NCI-H187 (cell line): Measurements from ENCODE around the gene PLAA.
A peak's percentile ranks its signal among the peaks of the same experiment; 100 is the strongest.

ENCODE experiments used
- DNase-seq, 2 experiments: peaks; one replicate each; lab custom pipeline; 2025; lab: John Stamatoyannopoulos, UW

The PLAA gene

DNA sequence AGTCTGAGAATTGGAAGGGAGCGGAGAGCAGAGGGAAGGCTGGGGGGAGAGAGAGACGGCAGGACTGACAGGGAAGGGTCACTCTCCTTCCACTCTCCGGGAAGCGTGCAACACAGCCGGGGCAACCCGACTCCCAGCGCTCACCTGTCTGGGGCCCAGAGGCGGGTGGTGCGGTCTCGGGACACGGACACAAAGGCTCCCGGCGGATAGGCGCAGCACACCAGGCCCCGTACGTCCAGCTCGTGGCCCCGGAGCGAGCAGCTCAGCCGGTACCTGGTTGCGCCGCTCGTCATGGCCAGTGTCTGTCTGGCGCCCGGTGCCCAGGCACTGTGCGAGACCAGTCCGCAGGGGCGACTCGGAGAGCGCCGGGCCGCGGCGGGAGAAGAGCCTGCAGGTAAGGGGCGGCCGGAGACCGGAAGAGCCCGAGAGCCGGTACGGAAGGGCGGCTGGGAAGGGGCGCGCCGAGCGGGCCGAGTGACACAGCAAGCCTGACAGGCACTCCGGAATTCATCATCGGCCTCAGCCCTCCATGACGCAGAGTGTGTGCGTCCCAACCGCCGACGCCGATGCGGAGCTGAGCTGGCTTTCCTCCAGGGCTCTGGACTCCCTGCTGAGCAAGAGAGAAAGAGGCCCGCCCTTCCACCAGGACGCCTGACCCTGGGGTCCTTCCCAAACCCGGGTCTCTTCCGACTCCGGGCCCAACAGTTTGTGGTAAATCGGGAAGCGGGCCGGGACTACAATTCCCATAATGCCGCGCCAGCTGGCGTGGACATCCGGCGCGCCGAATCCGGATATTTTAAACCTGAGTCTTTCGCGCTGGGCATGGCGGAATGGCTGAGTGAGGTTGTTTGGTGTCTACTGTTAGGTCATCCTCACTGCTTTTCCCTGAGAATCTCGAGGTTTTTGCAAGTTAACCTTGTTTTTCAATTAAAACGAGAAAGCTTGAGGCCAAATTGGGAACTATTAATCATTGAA, at the start of gene PLAA:
PLAA (minus strand) TSS at position 490 of the 975 bp plus-strand sequence; CDS start at position 293, 197 bp downstream.
- DNase-seq, result peak; percentile 80 to 88

DNA sequence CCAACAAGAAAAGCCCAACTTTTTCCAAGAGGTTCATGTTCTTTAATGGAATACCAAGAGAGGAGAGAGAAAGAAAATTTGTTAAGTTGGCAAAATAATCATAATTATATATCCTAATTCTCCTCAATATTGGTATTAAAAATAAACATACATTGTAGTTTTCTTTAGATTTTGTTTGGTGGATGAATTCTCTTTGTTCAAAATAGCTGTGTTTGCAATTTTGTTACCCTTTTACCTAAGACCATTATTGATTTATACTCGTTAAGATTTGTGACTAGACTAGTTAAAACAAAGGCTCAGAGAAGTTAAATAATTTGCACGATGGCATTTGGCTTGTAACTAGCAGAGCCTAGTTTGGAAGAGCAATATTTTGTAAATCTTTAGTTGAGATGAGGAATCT, 48.8 kb upstream of the PLAA start:
- no peak for DNase-seq

DNA sequence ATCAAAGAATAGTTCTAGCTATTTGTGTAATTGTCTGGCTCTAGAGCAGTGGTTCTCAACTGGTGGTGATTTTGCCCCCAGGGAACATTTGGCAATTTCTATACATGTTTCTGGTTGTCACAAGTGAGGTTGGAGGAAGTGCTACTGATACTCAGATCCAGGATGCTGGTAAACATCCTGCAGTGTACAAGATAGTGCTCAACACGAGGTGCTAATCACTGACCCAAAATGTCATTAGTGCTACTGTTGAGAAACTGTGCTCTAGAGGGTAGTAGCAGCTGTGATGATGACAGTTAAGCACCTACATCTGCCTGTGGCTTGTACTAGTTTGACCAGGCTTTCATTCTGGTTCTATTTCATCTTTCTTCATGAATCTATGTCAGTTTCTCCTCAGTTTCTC, 36.3 kb upstream of the PLAA start:
- DNase-seq, result no peak

DNA sequence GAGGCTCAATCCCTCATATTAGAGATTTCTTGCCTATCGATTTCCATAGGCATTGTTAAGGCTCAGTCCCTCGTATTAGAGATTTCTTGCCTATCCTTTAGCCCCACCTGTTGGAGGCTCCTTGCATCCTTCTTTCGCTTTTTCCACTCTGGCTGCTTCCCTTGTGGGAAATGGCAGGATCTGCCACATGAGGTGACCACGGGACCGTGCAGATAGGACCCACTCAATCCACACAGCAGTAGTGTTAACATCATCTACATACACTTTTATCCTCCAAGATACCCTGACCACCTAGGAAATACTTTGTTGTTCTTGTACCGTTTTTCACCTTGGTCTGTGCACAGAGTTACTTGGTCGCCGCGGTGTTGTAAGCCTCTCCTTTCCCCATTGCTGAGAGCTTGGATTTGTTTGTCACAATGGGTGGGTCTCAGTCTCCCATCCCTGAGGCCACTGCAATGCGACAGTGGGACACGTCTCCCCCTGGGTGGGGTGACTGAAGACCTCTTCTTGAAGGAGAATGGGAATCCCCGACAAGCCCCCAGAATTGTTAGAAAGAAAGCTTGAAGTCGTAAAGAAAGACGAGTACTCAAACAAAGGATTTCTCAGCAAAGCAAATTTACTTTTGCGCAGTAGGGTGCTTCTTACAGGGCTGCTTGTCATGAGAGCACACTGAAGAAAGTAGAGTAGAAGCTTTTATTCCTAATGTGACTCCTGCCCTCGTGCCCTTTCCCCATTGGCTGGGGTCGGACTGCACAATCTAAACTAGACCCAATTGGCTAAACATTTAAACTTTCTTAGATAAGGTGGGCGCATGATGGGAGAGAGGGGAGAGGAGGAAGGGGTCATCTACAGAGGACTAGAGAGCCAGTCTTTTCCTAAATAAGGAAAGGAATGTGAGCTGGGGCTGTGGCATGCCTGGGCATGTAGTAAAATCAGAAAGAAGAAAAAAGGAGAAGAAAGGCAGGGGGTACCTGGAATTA, 29.0 kb upstream of the PLAA start:
- DNase-seq, result no peak

DNA sequence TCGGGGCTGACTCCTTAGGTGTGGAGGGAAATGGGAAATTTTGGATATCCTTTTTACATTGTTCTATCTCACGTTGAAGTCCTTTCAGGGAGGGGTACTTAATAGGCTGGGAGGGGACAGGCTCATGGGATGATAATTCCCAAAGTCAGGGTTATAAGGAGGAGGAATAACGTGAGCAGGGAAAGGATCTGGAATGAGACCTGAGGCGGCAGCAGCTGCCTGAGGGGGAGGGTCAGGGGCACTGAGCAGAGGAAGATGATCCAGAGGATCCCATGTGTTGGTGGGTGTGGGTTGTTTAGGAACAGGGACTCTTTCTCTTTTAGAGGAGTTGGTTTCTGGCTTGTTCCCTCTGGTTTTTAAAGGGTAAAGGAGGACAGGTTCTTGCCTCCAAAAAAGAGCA, 27.9 kb upstream of the PLAA start:
- no peak for DNase-seq

DNA sequence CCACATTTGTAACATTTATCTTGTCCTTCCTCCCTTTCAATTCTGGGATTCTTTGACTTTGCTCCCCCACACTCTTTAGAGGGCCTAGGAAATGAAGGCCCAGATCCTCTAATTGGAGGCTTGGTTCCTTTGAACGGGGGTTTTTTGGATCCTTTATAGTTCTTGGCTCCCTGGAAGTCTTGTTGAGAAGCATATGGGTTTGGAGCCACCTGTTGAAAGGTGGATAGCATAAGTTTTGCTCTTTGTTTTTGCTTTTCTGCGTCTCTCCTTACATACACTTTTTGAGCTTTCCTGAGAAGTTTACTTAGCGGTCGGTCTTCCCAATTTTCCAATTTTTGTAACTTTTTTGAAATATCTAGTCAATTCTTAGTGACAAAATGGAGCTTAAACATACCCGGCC, 26.9 kb upstream of the PLAA start:
- no peak for DNase-seq

DNA sequence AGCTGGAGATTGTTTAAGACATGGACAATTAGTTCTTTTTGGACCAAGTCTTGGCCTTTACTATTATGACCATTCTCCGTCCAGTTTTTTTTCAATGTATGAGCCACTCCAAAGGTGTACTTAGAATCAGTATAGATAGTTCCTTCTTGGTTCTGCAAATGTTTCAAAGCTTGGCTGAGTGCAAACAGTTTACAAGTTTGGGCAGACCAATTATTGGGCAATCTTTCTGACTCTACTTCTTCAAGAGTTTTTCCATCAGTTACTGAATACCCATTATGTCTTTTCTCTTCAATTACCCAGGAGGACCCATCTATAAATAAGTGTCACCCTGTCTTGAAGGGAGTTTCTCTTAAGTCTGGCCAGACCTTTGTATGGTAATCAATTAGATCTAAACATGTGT, 24.7 kb upstream of the PLAA start:
- no peak for DNase-seq

DNA sequence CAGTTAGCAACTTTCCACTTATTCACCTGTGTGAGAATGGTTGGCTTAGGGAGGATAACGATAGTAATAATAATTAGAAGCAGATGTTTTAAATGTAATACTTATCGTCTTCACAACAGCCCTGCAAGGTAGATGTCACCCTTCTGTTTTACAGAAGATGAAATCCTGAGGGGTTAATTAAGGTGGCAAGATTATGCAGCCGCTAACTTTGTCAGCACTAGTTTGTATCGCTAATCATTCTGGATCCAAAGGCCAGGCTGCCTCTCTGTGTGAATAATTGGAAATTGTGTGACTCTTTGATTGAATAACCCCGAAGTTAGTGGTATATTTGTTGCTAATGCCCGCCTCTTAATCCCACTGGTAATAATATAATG, 9.8 kb upstream of the PLAA start:
- DNase-seq, result no peak

DNA sequence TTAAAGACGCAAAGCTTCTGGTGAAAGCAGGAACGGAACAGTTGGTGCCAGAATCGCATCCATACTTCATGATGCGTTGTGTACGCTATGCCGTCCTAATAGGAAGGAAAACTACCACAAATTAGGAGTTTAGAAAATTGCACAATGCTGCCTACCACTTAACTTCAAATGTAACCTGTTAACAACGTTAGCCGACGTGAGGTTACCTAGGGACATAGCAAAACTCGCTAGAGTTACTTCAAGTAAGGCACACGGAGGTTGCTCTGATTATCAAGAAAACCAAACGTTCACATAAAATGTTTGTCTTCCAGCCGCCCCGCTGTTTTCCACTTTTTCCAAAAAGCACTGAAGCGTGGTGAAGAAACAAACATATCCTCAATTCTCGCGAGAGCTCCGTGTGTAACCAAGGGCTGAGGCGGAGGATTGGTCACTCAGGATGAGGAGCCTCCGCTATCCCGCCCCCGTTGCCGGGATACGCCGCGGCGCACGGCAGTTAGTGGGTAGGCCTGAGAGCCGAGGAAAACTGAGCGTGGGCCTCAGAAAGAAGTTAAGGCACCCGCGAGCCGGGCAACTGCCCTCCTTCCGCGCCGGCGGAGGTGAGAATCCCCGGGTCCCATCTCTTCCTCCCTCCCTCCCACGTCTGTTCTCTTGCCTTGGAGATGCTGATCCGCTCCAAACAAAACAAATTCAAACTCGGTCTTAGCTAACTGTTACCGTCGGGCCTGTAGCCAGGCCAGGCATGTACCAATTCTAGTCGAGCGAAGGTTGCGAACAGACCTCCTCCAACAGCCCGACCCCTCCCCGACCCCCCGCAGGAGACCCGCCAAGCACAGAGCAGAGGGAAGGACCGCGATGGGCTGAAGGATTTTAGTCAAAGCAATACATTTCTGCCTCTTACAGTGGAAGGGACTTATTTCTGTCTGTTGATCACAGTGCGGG, 9.1 kb upstream of the PLAA start, which contains the start of gene IFT74:
IFT74 (plus strand) TSS at position 492 of the 939 bp plus-strand sequence. CDS start 5,556 bp downstream, outside the sequence.
- peak; percentile 71 to 88 for DNase-seq

DNA sequence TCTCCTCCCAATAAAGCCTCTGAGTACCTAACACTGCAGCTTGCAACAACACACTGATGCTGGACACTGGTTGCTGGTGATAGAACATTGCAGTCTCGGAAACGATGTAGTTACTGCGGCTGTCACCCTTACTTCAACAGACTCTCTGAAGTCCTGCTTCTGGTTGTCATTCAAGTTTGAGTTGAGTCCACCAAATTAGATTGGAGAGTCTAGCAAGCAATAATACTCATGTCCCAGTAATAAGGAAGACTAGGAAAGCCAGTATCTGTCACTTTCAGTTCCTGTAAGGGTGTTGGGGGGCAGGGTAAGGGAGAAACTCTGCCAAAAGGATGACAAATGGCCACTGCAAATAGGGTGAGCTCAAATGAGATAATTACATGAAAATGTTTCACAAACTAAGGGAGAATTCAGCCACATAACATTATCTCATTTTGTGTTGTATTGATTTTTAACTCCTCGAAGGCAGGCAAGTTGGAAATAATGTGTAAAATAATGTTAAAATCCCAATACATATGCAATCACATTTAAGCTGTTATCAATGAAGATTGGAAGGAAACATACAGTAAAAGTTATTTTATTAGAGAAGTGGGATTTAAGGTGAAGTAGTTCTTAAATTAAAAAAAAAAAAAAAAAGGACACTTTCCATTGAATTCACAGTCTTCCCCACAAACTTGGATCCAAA, 8.3 kb upstream of the PLAA start:
- DNase-seq, result no peak

DNA sequence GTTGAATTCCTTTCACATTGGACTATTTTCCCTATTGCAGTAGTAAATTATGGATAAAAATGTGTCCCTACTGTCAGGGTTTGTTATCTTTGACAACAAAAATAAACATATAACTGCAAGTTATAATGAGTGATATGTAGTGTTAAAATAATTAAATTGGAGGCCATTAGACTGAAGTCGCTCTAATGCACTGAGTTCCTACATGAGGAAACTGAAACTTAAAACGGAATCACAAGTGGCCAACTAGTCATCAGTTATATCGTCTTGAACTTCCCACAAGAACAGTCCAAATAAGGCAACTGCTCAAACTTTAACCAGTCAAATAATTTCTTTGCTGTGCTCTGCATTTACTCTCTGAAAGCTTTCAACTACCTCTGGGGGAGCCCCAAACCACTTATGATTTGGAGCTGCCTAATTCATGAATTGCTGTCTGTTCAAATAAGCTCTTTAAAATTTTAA, 7.0 kb upstream of the PLAA start:
- no peak for DNase-seq

DNA sequence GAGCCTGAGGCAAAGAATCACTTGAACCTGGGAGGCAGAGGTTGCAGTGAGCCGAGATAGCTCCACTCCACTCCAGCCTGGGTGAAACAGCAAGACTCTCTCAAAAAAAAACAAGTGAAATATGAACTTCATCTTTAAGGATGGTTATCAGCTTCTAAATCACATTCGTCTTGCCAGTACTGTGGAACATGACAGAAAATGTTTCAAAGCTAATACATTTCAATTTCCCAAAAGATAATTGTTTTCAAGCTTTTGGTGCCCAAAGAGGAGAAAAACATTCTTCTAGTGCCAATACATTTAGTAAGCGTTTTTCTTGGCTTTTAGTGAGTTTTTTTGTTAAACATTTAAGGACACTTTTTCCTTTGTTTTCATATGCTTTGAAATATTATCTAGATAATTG, 4.8 kb upstream of the PLAA start:
- DNase-seq, result no peak

DNA sequence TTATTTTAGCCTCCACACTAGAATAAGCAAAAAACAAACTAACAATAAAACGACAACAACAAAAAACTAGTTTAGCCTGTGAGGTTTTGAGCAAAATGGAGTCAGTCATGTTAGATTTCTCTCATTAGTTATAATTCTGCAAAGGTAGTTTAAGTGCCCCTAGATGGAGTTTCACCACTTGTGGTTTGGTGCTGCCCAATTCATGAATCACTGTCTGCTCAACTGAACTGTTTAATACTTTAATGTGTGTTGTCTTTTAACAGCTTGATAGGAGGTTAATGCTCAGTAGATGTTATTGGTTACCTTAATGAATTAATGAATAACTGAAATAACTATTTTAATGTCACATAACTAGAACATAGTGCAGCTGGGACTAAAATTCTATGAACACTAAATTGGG, 3.5 kb upstream of the PLAA start:
- no peak for DNase-seq

DNA sequence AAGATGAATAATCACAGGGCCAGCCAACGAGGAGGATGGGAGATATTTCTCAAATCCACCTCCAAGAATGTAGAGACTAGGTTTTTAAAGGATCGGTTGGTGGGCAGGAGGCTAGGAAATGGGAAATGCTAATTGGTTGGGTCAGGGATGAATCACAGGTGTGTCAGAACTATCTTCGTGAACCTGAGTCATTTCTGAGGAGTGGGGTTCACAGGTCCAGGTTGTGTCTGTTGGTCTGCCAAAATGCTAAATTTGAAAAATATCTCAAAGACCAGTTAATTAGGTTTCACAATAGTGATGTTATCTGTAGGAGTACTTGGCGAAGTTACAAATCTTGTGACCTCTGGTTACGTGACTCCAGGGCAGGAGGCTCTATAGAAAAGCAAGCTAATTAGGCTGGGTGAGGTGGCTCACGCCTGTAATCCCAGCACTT, 2.6 kb upstream of the PLAA start:
- no peak for DNase-seq

DNA sequence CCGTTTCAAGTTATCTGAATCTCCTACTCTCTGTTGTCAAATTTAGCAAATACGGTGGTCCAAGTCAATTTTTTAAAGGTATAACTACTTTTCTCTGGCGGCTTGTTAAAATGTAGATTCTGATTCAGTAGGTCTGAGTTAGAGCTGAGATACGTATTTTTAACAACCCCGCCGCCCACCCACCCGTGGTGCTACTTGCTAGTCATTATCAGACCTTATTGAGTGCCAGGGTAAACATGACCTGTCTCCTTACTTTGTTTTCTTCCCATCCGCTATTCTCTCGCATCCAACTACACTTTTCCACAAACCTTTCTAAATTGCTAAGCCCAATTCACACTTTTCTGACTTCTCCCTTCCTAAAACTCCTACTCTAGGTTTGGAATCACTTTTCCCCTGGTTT, 694 bp upstream of the PLAA start:
- DNase-seq, result no peak

DNA sequence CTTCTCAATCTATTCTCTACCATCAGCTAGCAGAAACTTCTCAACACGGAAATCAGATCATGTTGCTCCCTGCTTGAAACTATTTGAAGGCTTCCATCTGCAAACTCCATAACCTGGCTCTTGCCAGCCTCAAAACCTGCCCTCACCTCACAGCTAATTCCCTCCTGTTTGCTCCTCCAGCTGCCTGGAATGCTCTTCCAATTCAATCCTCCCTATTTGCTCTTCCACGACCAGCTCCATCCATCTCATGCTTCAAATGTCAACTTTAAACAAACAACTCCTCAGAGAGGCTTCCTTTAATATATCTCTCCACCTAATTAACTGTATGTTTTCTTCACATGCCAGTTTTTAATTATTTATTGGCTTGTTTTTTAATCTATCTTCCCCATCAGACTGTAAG, 1.5 kb downstream of the PLAA start:
- DNase-seq, result no peak

DNA sequence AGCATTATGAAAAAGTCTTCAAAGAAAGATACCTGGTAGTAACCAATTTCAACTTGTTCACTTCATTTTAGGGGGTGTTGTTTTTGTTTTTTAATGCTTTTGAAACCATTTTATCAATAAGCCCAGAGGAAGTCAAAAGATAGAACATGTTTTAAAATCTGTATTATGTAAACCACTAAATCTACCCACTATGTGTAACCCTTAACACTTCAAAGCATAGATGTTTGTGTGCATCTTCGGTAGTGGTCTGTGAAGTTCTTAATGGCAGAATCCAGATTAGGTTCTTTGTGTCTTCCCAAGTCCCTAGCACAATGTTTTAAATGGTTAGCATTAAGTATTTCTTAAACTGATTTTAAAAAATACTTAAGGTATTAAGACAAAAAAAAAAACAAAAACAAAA, 6.3 kb downstream of the PLAA start:
- no peak for DNase-seq

DNA sequence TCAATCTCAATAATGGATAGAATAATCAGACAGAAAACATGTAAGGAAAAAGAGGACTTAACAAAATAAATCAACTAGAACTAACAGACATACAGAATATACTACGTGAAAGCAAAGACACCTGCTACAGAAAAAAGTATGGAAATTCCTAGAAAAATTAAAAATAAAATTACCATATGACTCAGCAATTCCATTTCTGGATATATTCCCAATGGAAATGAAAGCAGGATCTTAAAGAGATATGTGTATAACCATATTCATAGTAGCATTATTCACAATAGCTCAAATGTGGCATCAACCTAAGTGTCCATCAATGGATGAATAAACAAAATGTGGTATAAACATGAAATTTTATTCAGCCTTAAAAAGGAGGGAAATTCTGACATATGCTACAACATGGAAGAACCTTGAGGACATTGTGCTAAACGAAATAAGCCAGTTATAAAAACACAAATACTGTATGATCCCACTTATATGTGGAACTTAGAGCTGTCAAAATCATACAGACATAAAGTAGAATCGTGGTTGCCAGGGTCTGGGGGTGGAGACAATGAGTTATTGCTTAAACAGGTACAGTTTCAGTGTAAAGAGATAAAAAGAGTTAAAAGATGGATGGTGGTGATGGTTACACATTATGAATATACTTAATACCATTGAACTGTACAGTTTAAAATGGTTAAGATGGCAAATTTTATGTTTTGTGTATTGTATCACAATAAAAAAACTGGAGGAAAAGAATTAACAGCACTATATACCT, 6.9 kb downstream of the PLAA start:
- no peak for DNase-seq

DNA sequence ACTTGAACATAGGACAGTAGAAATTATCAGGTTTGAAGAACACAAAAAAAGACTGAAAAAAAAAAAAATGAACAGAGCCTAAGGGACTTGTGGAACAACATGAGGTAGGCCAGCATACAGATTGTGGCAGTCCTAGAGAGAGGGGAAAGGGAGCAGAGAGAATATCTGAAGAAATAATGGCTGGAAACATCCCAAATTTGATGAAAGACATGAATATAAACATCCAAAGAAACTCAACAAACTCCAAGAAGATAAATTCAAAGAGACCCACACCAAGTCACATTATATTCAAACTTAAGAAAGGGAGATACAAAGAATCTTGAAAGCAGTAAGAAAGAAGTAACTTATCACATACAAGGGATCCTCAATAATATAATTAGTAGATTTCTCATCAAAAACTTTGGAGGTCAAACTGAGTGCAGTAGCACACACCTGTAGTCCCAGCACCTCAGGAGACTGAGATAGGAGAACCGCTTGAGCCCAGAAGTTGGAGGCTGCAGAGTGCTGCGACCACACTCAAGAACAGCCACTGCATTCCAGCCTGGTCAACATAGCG, 9.1 kb downstream of the PLAA start:
- DNase-seq, result no peak

DNA sequence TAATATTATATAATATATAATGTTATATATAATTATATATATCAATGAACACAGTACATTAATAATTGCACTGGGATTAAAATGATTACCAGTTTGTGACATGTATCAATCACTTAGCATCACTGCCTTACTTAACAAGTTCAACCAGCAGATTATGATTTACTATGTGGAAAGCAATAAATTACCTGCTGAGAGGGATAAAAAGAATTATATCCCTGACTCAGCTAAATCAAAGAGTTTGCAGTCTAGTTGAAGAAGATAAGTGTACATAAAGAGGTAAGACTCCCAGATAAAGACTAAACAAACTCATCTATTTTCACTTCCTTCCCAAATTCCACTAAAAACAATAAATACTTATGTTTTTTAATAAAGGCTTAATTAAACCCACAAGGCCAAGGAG, 11.2 kb downstream of the PLAA start:
- DNase-seq, result no peak
